Progenitor cell of endocrine pancreas (in vitro differentiated cells): ENCODE data around the gene GBGT1. TPM values are rescaled to one million over a fixed set of nuclear protein-coding genes. Genes with fewer than 3 reads are reported as not detected.

ENCODE experiments used
- DNase-seq: peaks from one replicate; pipeline ENCODE4 v3.0.0; 2021; ENCODE audit warnings: low spot score; ENCODE audit not compliant: unreplicated experiment
- H3K27ac Mint-ChIP-seq: 2 replicates; pipeline ENCODE4 v1.8.0; 2021; ENCODE audit warnings: mild to moderate bottlenecking, moderate library complexity, mixed read lengths
- H3K27me3 Mint-ChIP-seq: 2 replicates; pipeline ENCODE4 v1.8.0; 2021; ENCODE audit warnings: mixed read lengths
- H3K36me3 Mint-ChIP-seq: 2 replicates; pipeline ENCODE4 v1.8.0; 2022; ENCODE audit warnings: mixed read lengths; ENCODE audit not compliant: insufficient read depth
- H3K4me1 Mint-ChIP-seq: 2 replicates; pipeline ENCODE4 v1.8.0; 2021; ENCODE audit warnings: low read depth, mixed read lengths
- H3K4me3 Mint-ChIP-seq: 2 replicates; pipeline ENCODE4 v1.8.0; 2021; ENCODE audit warnings: low read depth, mild to moderate bottlenecking, moderate library complexity, mixed read lengths
- H3K9me3 Mint-ChIP-seq: 2 replicates; pipeline ENCODE4 v1.8.0; 2021; ENCODE audit warnings: low read depth, mixed read lengths
- total RNA-seq: library from RNA; stranded (reverse); gene quantifications from 2 replicates; pipeline ENCODE4 v1.2.1, GENCODE V29; 2021
- TF ChIP-seq, protein P1 (sequence below): fragments of 200-600 bp; sonication (generic); IDR thresholded peaks from one replicate; pipeline ENCODE4 v1.5.0; 2021; ENCODE audit warnings: antibody characterized with exemption, mild to moderate bottlenecking; ENCODE audit not compliant: unreplicated experiment

Gene GBGT1
- total RNA-seq, 1 donor from 2014 or later: 5.2 TPM

- H3K27me3 Mint-ChIP-seq: no peaks in the 10 kb centered on the region
- TF ChIP-seq, protein P1, sequence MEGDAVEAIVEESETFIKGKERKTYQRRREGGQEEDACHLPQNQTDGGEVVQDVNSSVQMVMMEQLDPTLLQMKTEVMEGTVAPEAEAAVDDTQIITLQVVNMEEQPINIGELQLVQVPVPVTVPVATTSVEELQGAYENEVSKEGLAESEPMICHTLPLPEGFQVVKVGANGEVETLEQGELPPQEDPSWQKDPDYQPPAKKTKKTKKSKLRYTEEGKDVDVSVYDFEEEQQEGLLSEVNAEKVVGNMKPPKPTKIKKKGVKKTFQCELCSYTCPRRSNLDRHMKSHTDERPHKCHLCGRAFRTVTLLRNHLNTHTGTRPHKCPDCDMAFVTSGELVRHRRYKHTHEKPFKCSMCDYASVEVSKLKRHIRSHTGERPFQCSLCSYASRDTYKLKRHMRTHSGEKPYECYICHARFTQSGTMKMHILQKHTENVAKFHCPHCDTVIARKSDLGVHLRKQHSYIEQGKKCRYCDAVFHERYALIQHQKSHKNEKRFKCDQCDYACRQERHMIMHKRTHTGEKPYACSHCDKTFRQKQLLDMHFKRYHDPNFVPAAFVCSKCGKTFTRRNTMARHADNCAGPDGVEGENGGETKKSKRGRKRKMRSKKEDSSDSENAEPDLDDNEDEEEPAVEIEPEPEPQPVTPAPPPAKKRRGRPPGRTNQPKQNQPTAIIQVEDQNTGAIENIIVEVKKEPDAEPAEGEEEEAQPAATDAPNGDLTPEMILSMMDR: no peak
- DNase-seq: no peak
- H3K4me3 Mint-ChIP-seq: no peak overlapping the region
- no peaks in the 10 kb centered on the region for H3K36me3 Mint-ChIP-seq
- no peaks in the 10 kb centered on the region for H3K9me3 Mint-ChIP-seq
- H3K27ac Mint-ChIP-seq: peak overlapping the region; percentile 83
- H3K4me1 Mint-ChIP-seq: peaks cover 15% of the 10 kb centered on the region
These were observed 28.5 kb downstream of the GBGT1 start for GRCh38 chr9:133135146-133135745.

- DNase-seq: no peak
- Mint-ChIP-seq H3K4me3 (no peak overlapping the region), H3K36me3 (no peaks in the 10 kb centered on the region), H3K27ac (peak overlapping the region; percentile 98), H3K9me3 (no peaks in the 10 kb centered on the region), H3K4me1 (peaks cover 15% of the 10 kb centered on the region), H3K27me3 (no peaks in the 10 kb centered on the region)
- TF ChIP-seq, protein P1: no peak
These were observed 29.1 kb downstream of the GBGT1 start for GRCh38 chr9:133134388-133135145.

DNA sequence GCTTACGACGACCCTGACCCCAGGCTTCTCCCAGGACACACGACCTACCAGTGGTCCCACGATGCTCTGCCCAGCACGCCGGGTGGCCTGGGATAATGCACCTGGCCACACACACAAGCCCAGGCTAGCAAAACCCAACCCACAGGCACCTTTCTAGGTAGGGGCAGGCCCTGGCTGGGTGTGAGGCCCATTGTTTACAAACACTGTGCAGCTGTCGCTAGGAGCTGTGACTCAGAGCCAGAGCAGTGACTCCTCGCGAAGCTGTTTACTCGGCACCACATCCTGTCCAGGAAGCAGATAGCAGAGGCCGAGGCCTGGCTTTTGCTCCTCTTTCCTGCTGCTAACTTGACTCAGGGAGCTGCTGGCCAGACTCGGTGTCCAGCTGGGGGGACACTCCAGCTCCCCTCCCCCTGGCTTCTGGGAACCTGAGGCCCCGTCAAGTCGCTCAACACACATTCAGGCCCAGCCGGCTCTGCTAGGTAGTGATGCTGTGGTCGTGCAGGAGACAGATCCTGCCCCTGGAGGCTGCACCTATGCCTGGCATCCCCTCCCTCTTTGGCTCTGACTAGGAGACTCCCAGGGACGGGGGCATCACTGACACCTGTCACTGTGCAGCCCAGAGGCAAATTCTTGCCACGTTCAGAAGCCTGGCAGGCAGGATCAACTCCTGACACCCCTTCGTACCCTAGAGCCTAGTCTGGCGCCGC lies 29.9 kb downstream of the GBGT1 start:
- no peaks in the 10 kb centered on the region for H3K9me3 Mint-ChIP-seq
- TF ChIP-seq, protein P1: no peak
- H3K27me3 Mint-ChIP-seq: no peaks in the 10 kb centered on the region
- no peak overlapping the region for H3K4me3 Mint-ChIP-seq
- peaks cover 15% of the 10 kb centered on the region for H3K4me1 Mint-ChIP-seq
- H3K27ac Mint-ChIP-seq: peak overlapping the region; percentile 98
- H3K36me3 Mint-ChIP-seq: no peaks in the 10 kb centered on the region
- DNase-seq: peak; percentile 35

- TF ChIP-seq, protein P1: no peak
- no peaks in the 10 kb centered on the region for H3K9me3 Mint-ChIP-seq
- H3K36me3 Mint-ChIP-seq: peaks cover 1% of the 10 kb centered on the region
- no peak overlapping the region for H3K4me3 Mint-ChIP-seq
- H3K27me3 Mint-ChIP-seq: no peaks in the 10 kb centered on the region
- DNase-seq: no peak
- peaks cover 16% of the 10 kb centered on the region for H3K4me1 Mint-ChIP-seq
- H3K27ac Mint-ChIP-seq: peak overlapping the region; percentile 33
These were observed 31.5 kb downstream of the GBGT1 start for GRCh38 chr9:133132174-133132573.

GRCh38 chr9:133131506-133131905 lies 32.2 kb downstream of the GBGT1 start:
- Mint-ChIP-seq H3K27ac (no peak overlapping the region), H3K36me3 (peaks cover 1% of the 10 kb centered on the region)

More at GRCh38 chr9:133131506-133131905, 32.2 kb downstream of the GBGT1 start:
- no peak for DNase-seq
- no peak overlapping the region for H3K4me3 Mint-ChIP-seq
- H3K4me1 Mint-ChIP-seq: peaks cover 16% of the 10 kb centered on the region
- TF ChIP-seq, protein P1: no peak
- H3K9me3 Mint-ChIP-seq: no peaks in the 10 kb centered on the region
- H3K27me3 Mint-ChIP-seq: no peaks in the 10 kb centered on the region
